K562 (cell line): ENCODE data around the gene RAP1A. TPM values are rescaled to one million over a fixed set of nuclear protein-coding genes. Genes with fewer than 3 reads are reported as not detected.
A peak's percentile ranks its signal among the peaks of the same experiment; 100 is the strongest.

Experiments used
- ETV6 ChIP-seq, 3 experiments: fragments of 150-350 bp in 1 of 3; sonication (generic) in 1 of 3; formaldehyde crosslinking in 1 of 3; IDR thresholded peaks; 2 replicates each; pipeline versions ENCODE4 v1.6.1 to v1.8.0; 2014 to 2022; ENCODE audit warnings: borderline replicate concordance in 2 of 3, low read depth in 2 of 3, antibody characterized with exemption in 1 of 3, low read length in 1 of 3, mild to moderate bottlenecking in 1 of 3, missing genetic modification reagents in 1 of 3
- FOSL1 ChIP-seq: fragments of 200-800 bp; sonication (Bioruptor generic); conservative IDR thresholded peaks from 2 replicates; pipeline ENCODE4 v1.6.1; 2016; ENCODE audit warnings: missing genetic modification characterization, missing compliant biosample characterization
- GTF2A2 ChIP-seq: IDR thresholded peaks from 2 replicates; pipeline ENCODE4 v1.6.1; 2016; ENCODE audit warnings: mild to moderate bottlenecking, missing genetic modification characterization, missing compliant biosample characterization
- HMGN3 ChIP-seq: IDR thresholded peaks from 2 replicates; pipeline ENCODE4 v1.6.1; 2011; ENCODE audit warnings: borderline replicate concordance, low read depth, mild to moderate bottlenecking, mixed read lengths, low read length; ENCODE audit not compliant: insufficient read length; ENCODE audit errors: extremely low read depth
- KAT2B ChIP-seq: IDR thresholded peaks from one replicate; pipeline ENCODE4 v1.6.1; 2012; ENCODE audit warnings: low read depth, mild to moderate bottlenecking, control low read depth, inconsistent platforms, low read length, moderate library complexity
- MXI1 ChIP-seq: IDR thresholded peaks from 2 replicates; pipeline ENCODE4 v1.6.1; 2011; ENCODE audit warnings: low read depth, mild to moderate bottlenecking, improper control_type of control experiment, low read length
- MYNN ChIP-seq, 2 experiments: sonication (generic); formaldehyde crosslinking in 1 of 2; IDR thresholded peaks; 2 replicates each; pipeline versions ENCODE4 v1.5.0 to v1.6.1; 2016 to 2020; ENCODE audit warnings: antibody characterized with exemption in 1 of 2, missing genetic modification reagents in 1 of 2
- PHF8 ChIP-seq: fragments of 200-600 bp; sonication (generic); IDR thresholded peaks from 2 replicates; pipeline ENCODE4 v1.6.1; 2012; ENCODE audit warnings: mixed run types, mild to moderate bottlenecking, inconsistent platforms, low read length, moderate library complexity, borderline replicate concordance
- TFAM ChIP-seq: fragments of 250-450 bp; sonication (Bioruptor Pico); conservative IDR thresholded peaks from 2 replicates; pipeline ENCODE4 v1.5.0; 2021; ENCODE audit warnings: mild to moderate bottlenecking, moderate library complexity
- ZNF184 ChIP-seq: sonication (generic); formaldehyde crosslinking; IDR thresholded peaks from 2 replicates; pipeline ENCODE4 v1.5.0; 2020; ENCODE audit warnings: missing genetic modification reagents
- ZNF780A ChIP-seq: fragments of 250-450 bp; sonication (Bioruptor Pico); IDR thresholded peaks from 2 replicates; pipeline ENCODE4 v1.5.0; 2021; ENCODE audit warnings: mild to moderate bottlenecking
- polyA plus RNA-seq, 8 experiments: library from polyadenylated mRNA; depleted of rRNA in 4 of 8; stranded (reverse) in 5 of 8; unstranded in 3 of 8; fragments of >200 nt; fragmentation: Nextera tagmentation in 2 of 8; fragmentation: Illumina TruSeq in 1 of 8; extraction: Ambion mirVana in 2 of 8; extraction: Trizol in 1 of 8; gene quantifications; 2 replicates each; pipeline versions ENCODE4 v1.2.1 to v1.2.3, GENCODE V29; 2011 to 2014; ENCODE audit warnings: inconsistent platforms in 1 of 8, missing spikeins in 1 of 8
- total RNA-seq, 7 experiments: library from RNA; depleted of rRNA in 6 of 7; stranded (reverse); fragments of >200 nt in 6 of 7; fragmentation: Illumina TruSeq in 2 of 7; extraction: Trizol in 2 of 7; gene quantifications; 2 replicates each; pipeline versions ENCODE4 v1.2.1 to v1.2.3, GENCODE V29; 2011 to 2021; ENCODE audit warnings: low replicate concordance in 1 of 7
- TF ChIP-seq, protein P1 (sequence below): fragments of 250-450 bp; sonication (Bioruptor Pico); IDR thresholded peaks from 2 replicates; pipeline ENCODE4 v1.8.0; 2022; ENCODE audit warnings: inconsistent platforms, mild to moderate bottlenecking, moderate library complexity, borderline replicate concordance
- TF ChIP-seq, protein P2 (sequence below), 3 experiments: IDR thresholded peaks in 2 of 3; conservative IDR thresholded peaks in 1 of 3; 2 replicates each; pipeline ENCODE4 v1.5.1; 2011 to 2012; ENCODE audit warnings: low read length in 3 of 3, mild to moderate bottlenecking in 3 of 3, control low read depth in 2 of 3, improper control_type of control experiment in 1 of 3, inconsistent platforms in 1 of 3, low read depth in 1 of 3, mixed read lengths in 1 of 3, moderate library complexity in 1 of 3; ENCODE audit not compliant: insufficient read depth in 2 of 3
- TF ChIP-seq, protein P3 (sequence below): fragments of 250-450 bp; sonication (Bioruptor Pico); IDR thresholded peaks from 2 replicates; pipeline ENCODE4 v1.4.0; 2020
- TF ChIP-seq, protein P4 (sequence below): sonication (generic); formaldehyde crosslinking; IDR thresholded peaks from 2 replicates; pipeline ENCODE4 v1.8.1; 2023; ENCODE audit warnings: mild to moderate bottlenecking, missing genetic modification reagents, moderate library complexity

RAP1A gene
- total and polyA plus RNA-seq, 9 of the 15 experiments (the other 6 are each of a cell fraction or from before 2014, with no cell fraction given), result 13.4 to 86.2 (median 32.5) TPM

DNA sequence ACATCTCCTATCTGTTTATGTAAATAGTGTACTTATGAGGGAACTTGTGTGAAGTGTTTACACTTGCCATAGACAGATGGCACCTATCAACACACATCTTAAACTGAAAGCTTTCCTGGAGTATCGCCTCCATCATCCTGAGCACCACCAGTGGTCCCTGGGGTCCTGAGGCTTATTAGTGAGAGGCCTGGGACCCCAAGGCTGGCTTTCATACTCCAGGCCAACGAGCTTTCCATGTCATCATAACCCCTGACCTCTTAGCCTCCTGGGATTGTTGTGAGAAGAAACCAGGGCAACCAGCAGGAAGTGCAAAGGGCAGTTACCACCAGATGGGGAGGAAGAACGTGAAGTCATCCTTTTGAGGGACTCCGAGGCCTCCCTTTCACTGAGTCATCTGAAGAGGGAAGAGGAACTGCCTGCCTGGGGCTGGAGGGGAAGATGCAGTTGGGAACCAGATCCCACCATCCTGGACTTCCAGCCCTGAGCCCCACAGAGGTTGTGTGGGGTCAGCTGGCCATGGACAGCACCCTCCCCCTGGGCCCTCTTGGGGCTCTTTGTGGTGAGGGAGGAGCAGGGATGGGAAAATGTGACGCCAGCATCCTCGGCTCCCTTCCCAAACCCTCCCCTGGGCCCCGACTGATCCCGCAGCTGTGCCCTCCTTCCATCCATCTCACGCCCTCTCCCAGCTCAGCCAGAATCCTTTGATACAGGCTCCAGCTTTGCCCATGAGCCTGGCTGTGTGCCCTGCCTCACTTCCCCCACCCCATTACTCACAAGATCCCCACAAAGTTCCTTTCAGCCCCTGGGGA, 113.8 kb downstream of the RAP1A start (continued):
- TF ChIP-seq, protein P1, sequence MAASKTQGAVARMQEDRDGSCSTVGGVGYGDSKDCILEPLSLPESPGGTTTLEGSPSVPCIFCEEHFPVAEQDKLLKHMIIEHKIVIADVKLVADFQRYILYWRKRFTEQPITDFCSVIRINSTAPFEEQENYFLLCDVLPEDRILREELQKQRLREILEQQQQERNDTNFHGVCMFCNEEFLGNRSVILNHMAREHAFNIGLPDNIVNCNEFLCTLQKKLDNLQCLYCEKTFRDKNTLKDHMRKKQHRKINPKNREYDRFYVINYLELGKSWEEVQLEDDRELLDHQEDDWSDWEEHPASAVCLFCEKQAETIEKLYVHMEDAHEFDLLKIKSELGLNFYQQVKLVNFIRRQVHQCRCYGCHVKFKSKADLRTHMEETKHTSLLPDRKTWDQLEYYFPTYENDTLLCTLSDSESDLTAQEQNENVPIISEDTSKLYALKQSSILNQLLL (CRISPR knock-in tag), result no peak
- TF ChIP-seq, protein P2, sequence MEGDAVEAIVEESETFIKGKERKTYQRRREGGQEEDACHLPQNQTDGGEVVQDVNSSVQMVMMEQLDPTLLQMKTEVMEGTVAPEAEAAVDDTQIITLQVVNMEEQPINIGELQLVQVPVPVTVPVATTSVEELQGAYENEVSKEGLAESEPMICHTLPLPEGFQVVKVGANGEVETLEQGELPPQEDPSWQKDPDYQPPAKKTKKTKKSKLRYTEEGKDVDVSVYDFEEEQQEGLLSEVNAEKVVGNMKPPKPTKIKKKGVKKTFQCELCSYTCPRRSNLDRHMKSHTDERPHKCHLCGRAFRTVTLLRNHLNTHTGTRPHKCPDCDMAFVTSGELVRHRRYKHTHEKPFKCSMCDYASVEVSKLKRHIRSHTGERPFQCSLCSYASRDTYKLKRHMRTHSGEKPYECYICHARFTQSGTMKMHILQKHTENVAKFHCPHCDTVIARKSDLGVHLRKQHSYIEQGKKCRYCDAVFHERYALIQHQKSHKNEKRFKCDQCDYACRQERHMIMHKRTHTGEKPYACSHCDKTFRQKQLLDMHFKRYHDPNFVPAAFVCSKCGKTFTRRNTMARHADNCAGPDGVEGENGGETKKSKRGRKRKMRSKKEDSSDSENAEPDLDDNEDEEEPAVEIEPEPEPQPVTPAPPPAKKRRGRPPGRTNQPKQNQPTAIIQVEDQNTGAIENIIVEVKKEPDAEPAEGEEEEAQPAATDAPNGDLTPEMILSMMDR (IDR thresholded peaks at IDR 0.05 in 2 of 3, conservative IDR thresholded peaks at IDR 0.05 in 1 of 3; ENCODE audit: insufficient read depth in 2 of 3, low read depth in 1 of 3, low read length in 3 of 3), result 0 out of 6 replicates have a peak, but pooled peaks of 1 of the 3 experiments have one; percentile 1
- TF ChIP-seq PHF8 (no peak), ZNF184 (CRISPR knock-in tag) (no peak), MXI1 (no peak), FOSL1 (peak; percentile 88), ZNF780A (no peak), HMGN3 (no peak), TFAM (no peak), MYNN (IDR thresholded peaks at IDR 0.05) (no peak), MYNN (CRISPR knock-in tag; IDR thresholded peaks at IDR 0.05) (no peak), GTF2A2 (tag) (no peak), ETV6 (IDR thresholded peaks at IDR 0.05; ENCODE audit: borderline replicate concordance in 1 of 2, low read depth in 2 of 2, low read length in 1 of 2) (peak in 1 of 2 experiments; percentile 57; a peak in 1 of 4 replicates), ETV6 (CRISPR knock-in tag; IDR thresholded peaks at IDR 0.05; ENCODE audit: borderline replicate concordance) (no peak), KAT2B (no peak)
- TF ChIP-seq, protein P3, sequence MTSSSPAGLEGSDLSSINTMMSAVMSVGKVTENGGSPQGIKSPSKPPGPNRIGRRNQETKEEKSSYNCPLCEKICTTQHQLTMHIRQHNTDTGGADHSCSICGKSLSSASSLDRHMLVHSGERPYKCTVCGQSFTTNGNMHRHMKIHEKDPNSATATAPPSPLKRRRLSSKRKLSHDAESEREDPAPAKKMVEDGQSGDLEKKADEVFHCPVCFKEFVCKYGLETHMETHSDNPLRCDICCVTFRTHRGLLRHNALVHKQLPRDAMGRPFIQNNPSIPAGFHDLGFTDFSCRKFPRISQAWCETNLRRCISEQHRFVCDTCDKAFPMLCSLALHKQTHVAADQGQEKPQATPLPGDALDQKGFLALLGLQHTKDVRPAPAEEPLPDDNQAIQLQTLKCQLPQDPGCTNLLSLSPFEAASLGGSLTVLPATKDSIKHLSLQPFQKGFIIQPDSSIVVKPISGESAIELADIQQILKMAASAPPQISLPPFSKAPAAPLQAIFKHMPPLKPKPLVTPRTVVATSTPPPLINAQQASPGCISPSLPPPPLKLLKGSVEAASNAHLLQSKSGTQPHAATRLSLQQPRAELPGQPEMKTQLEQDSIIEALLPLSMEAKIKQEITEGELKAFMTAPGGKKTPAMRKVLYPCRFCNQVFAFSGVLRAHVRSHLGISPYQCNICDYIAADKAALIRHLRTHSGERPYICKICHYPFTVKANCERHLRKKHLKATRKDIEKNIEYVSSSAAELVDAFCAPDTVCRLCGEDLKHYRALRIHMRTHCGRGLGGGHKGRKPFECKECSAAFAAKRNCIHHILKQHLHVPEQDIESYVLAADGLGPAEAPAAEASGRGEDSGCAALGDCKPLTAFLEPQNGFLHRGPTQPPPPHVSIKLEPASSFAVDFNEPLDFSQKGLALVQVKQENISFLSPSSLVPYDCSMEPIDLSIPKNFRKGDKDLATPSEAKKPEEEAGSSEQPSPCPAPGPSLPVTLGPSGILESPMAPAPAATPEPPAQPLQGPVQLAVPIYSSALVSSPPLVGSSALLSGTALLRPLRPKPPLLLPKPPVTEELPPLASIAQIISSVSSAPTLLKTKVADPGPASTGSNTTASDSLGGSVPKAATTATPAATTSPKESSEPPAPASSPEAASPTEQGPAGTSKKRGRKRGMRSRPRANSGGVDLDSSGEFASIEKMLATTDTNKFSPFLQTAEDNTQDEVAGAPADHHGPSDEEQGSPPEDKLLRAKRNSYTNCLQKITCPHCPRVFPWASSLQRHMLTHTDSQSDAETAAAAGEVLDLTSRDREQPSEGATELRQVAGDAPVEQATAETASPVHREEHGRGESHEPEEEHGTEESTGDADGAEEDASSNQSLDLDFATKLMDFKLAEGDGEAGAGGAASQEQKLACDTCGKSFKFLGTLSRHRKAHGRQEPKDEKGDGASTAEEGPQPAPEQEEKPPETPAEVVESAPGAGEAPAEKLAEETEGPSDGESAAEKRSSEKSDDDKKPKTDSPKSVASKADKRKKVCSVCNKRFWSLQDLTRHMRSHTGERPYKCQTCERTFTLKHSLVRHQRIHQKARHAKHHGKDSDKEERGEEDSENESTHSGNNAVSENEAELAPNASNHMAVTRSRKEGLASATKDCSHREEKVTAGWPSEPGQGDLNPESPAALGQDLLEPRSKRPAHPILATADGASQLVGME (CRISPR knock-in tag), result peak; percentile 63; the same call in 1 of the 2 replicates
- TF ChIP-seq, protein P4, sequence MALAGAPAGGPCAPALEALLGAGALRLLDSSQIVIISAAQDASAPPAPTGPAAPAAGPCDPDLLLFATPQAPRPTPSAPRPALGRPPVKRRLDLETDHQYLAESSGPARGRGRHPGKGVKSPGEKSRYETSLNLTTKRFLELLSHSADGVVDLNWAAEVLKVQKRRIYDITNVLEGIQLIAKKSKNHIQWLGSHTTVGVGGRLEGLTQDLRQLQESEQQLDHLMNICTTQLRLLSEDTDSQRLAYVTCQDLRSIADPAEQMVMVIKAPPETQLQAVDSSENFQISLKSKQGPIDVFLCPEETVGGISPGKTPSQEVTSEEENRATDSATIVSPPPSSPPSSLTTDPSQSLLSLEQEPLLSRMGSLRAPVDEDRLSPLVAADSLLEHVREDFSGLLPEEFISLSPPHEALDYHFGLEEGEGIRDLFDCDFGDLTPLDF (CRISPR knock-in tag), result no peak
